ENCODE results near the gene TMEM203. TPM values are rescaled to one million over a fixed set of nuclear protein-coding genes. Genes with fewer than 3 reads are reported as not detected.
A peak's percentile ranks its signal among the peaks of the same experiment; 100 is the strongest.

The TMEM203 gene
- total and polyA plus RNA-seq, 2 of the 13 experiments (the other 11 are each of a cell fraction or from before 2014, with no cell fraction given) = 23.4 to 36.7 TPM

GRCh38 chr9:137198051-137198901 lies 7.2 kb downstream of the TMEM203 start (continued):
- TF ChIP-seq ZNF101 (CRISPR knock-in tag; IDR thresholded peaks at IDR 0.05; ENCODE audit: borderline replicate concordance, low read depth) (no peak), WIZ (CRISPR knock-in tag; IDR thresholded peaks at IDR 0.05) (no peak), YEATS4 (CRISPR knock-in tag; IDR thresholded peaks at IDR 0.05; ENCODE audit: borderline replicate concordance) (0 out of 2 replicates have a peak, but pooled peaks have one; percentile 42), STAT6 (CRISPR knock-in tag; IDR thresholded peaks at IDR 0.05; ENCODE audit: borderline replicate concordance) (no peak), ZNF652 (CRISPR knock-in tag; IDR thresholded peaks at IDR 0.05; ENCODE audit: borderline replicate concordance, low read depth) (no peak), MED8 (CRISPR knock-in tag; IDR thresholded peaks at IDR 0.05; ENCODE audit: insufficient replicate concordance) (no peak), GRHL1 (CRISPR knock-in tag; conservative IDR thresholded peaks at IDR 0.05) (no peak), MTERF4 (CRISPR knock-in tag; IDR thresholded peaks at IDR 0.05) (no peak), PCBP2 (optimal IDR thresholded peaks at IDR 0.05; ENCODE audit: low read depth, low read length, poor library complexity, severe bottlenecking) (no peak), ARID4A (CRISPR knock-in tag; IDR thresholded peaks at IDR 0.05; ENCODE audit: borderline replicate concordance) (peak; percentile 31; the same call in 1 of the 2 replicates)
